ENCODE data around the gene C16orf46. TPM values are rescaled to one million over a fixed set of nuclear protein-coding genes. Genes with fewer than 3 reads are reported as not detected.

Gene C16orf46
- total RNA-seq, 4 donors from 2014 or later = 1.2 TPM; not detected in 3

GRCh38 chr16:81095953-81096714 lies 19.1 kb upstream of the C16orf46 start, which contains the start of gene GCSH:
Gene GCSH (minus strand): TSS chr16:81096395. CDS start chr16:81096278, 117 bp downstream.
- peak; percentile 87 for DNase-seq (ENCODE audit: low spot score)
- ATAC-seq (ENCODE audit: low FRiP score) = peak; percentile 100
- no peak for TF ChIP-seq CTCF (IDR thresholded peaks at IDR 0.05)

DNA sequence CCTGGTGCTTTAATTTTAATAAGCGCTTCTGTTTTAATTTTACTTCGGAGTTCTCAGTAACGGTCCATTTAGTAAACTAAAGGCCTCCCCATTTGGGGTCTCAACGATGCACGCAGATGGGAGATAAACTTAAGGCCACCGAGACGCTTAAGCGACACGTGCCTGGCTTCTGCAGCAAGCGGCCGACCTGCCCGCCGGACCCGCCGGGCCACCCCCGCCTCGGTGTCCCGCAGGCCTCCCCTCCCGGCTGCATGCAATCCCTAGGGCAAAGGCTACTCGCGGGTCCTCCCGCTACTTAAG lies 18.6 kb upstream of the C16orf46 start:
- no peak for TF ChIP-seq CTCF (IDR thresholded peaks at IDR 0.05)
- DNase-seq (ENCODE audit: low spot score) (no peak), ATAC-seq (ENCODE audit: low FRiP score) (peak; percentile 25)

GRCh38 chr16:81094771-81095251 lies 17.8 kb upstream of the C16orf46 start:
- DNase-seq (ENCODE audit: low spot score) (no peak), ATAC-seq (ENCODE audit: low FRiP score) (no peak)
- TF ChIP-seq CTCF (IDR thresholded peaks at IDR 0.05) = no peak

- no peak for TF ChIP-seq CTCF (IDR thresholded peaks at IDR 0.05)
- no peak for ATAC-seq (ENCODE audit: low FRiP score)
- DNase-seq (ENCODE audit: low spot score) = no peak
Measured at GRCh38 chr16:81088836-81089235, 11.8 kb upstream of the C16orf46 start.

DNA sequence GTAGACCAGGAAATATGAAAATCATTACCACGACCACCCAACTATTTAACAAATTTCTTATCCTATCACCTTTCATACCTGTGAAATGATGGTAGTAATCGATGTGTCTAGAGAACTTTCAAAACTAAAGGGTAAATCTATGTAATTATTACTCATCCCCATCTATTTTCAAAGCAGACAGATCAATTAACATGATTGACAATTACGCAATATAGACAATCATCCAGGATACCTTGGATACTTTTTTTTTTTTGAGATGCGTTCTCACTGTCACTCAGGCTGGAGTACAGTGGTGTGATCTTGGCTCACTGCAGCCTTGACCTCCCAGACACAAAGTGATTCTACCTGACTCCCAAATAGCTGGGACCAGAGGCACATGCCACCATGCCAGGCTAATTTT lies 4.0 kb upstream of the C16orf46 start:
- DNase-seq (ENCODE audit: low spot score) = no peak
- ATAC-seq (ENCODE audit: low FRiP score) = no peak
- no peak for TF ChIP-seq CTCF (IDR thresholded peaks at IDR 0.05)

GRCh38 chr16:81080233-81080632 lies 3.2 kb upstream of the C16orf46 start:
- DNase-seq (ENCODE audit: low spot score) (no peak), ATAC-seq (ENCODE audit: low FRiP score) (no peak)
- no peak for TF ChIP-seq CTCF (IDR thresholded peaks at IDR 0.05)

DNA sequence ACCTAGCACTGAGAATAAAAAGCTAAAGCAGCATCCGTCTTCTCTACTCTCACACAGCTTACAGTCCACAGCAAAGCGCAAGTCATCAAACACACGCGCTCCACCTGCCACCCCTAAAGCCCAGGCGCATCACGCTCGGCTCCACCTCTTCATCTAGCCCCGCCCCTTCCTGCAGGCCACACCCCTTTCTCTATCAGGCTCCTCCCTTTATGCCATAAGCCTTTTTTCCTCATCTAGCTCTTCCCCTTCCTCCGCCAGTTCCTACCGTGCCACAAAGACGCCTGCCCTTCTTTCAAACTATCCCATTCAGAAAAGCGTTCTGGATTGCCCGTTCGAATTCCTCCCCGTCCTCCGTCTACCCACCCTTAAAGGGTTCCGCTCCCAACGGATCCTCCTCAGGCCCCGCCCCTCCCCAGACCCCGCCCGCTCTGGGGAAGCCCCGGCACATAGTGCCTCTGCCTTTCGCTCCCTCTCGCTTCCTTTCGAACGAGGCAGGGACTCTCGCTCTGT lies 417 bp downstream of the C16orf46 start:
- DNase-seq (ENCODE audit: low spot score) (peak; percentile 95), ATAC-seq (ENCODE audit: low FRiP score) (peak; percentile 99)
- TF ChIP-seq CTCF (IDR thresholded peaks at IDR 0.05) = no peak
